Measurements from ENCODE around the gene PCSK2. TPM values are rescaled to one million over a fixed set of nuclear protein-coding genes. Genes with fewer than 3 reads are reported as not detected.

PCSK2 gene
- total RNA-seq, 1 experiment from 2014 or later, result not detected

GRCh38 chr20:17480696-17481095 lies 253.9 kb downstream of the PCSK2 start:
- H3K4me1 ChIP-seq (replicated peaks), result no peaks in the 10 kb centered on the region
- no peaks in the 10 kb centered on the region for H3K9me3 ChIP-seq (replicated peaks)
- peak in 1 of 2 experiments; percentile 30 for DNase-seq (ENCODE audit: low read depth in 1 of 2, low spot score in 2 of 2)
- no peak overlapping the region for H3K27ac ChIP-seq
- peaks cover 3% of the 10 kb centered on the region for H3K27me3 ChIP-seq (replicated peaks)
- no peaks in the 10 kb centered on the region for H3K36me3 ChIP-seq
- H3K4me3 ChIP-seq, result no peak overlapping the region

- no peaks in the 10 kb centered on the region for H3K9me3 ChIP-seq (replicated peaks)
Measured at GRCh38 chr20:17481661-17482060, 254.8 kb downstream of the PCSK2 start.

GRCh38 chr20:17482536-17482935 lies 255.7 kb downstream of the PCSK2 start:
- DNase-seq (ENCODE audit: low read depth in 1 of 2, low spot score in 2 of 2), result no peak
- H3K4me3 ChIP-seq, result no peak overlapping the region
- no peak overlapping the region for H3K27ac ChIP-seq
- H3K4me1 ChIP-seq (replicated peaks), result no peaks in the 10 kb centered on the region
- H3K9me3 ChIP-seq (replicated peaks), result no peaks in the 10 kb centered on the region
- no peaks in the 10 kb centered on the region; the same call in none of the 2 replicates for H3K27me3 ChIP-seq (replicated peaks)
- no peaks in the 10 kb centered on the region for H3K36me3 ChIP-seq

More at GRCh38 chr20:17481661-17482060, 254.8 kb downstream of the PCSK2 start:
- H3K36me3 ChIP-seq, result no peaks in the 10 kb centered on the region
- H3K27me3 ChIP-seq (replicated peaks), result no peaks in the 10 kb centered on the region; the same call in none of the 2 replicates
- H3K27ac ChIP-seq, result no peak overlapping the region
- no peak for DNase-seq (ENCODE audit: low read depth in 1 of 2, low spot score in 2 of 2)
- no peak overlapping the region for H3K4me3 ChIP-seq
- H3K4me1 ChIP-seq (replicated peaks), result no peaks in the 10 kb centered on the region

GRCh38 chr20:17485017-17485416 lies 258.2 kb downstream of the PCSK2 start:
- Histone ChIP-seq H3K4me1 (replicated peaks) (no peaks in the 10 kb centered on the region), H3K27me3 (replicated peaks) (no peaks in the 10 kb centered on the region; the same call in none of the 2 replicates), H3K36me3 (no peaks in the 10 kb centered on the region), H3K9me3 (replicated peaks) (no peaks in the 10 kb centered on the region), H3K4me3 (no peak overlapping the region), H3K27ac (no peak overlapping the region)
- peak in 1 of 2 experiments; percentile 22 for DNase-seq (ENCODE audit: low read depth in 1 of 2, low spot score in 2 of 2)

- Histone ChIP-seq H3K9me3 (replicated peaks) (no peaks in the 10 kb centered on the region), H3K4me1 (replicated peaks) (no peaks in the 10 kb centered on the region), H3K27me3 (replicated peaks) (no peaks in the 10 kb centered on the region; the same call in none of the 2 replicates), H3K4me3 (no peak overlapping the region), H3K36me3 (no peaks in the 10 kb centered on the region), H3K27ac (no peak overlapping the region)
- DNase-seq (ENCODE audit: low read depth in 1 of 2, low spot score in 2 of 2), result no peak
Measured at GRCh38 chr20:17488916-17489600, 262.2 kb downstream of the PCSK2 start.

GRCh38 chr20:17490501-17490900 lies 263.7 kb downstream of the PCSK2 start:
- no peaks in the 10 kb centered on the region; the same call in 1 of the 2 replicates for H3K27me3 ChIP-seq (replicated peaks)
- no peak for DNase-seq (ENCODE audit: low read depth in 1 of 2, low spot score in 2 of 2)
- H3K4me1 ChIP-seq (replicated peaks), result no peaks in the 10 kb centered on the region
- H3K9me3 ChIP-seq (replicated peaks), result no peaks in the 10 kb centered on the region
- H3K4me3 ChIP-seq, result no peak overlapping the region
- no peaks in the 10 kb centered on the region for H3K36me3 ChIP-seq
- H3K27ac ChIP-seq, result no peak overlapping the region

GRCh38 chr20:17491041-17491440 lies 264.2 kb downstream of the PCSK2 start:
- DNase-seq (ENCODE audit: low read depth in 1 of 2, low spot score in 2 of 2), result no peak
- Histone ChIP-seq H3K27me3 (replicated peaks) (no peaks in the 10 kb centered on the region; the same call in 1 of the 2 replicates), H3K27ac (no peak overlapping the region), H3K4me3 (no peak overlapping the region), H3K4me1 (replicated peaks) (no peaks in the 10 kb centered on the region), H3K9me3 (replicated peaks) (no peaks in the 10 kb centered on the region), H3K36me3 (no peaks in the 10 kb centered on the region)

- H3K36me3 ChIP-seq, result no peaks in the 10 kb centered on the region
- no peaks in the 10 kb centered on the region; the same call in 1 of the 2 replicates for H3K27me3 ChIP-seq (replicated peaks)
- H3K27ac ChIP-seq, result no peak overlapping the region
- no peak for DNase-seq (ENCODE audit: low read depth in 1 of 2, low spot score in 2 of 2)
- H3K9me3 ChIP-seq (replicated peaks), result no peaks in the 10 kb centered on the region
- no peaks in the 10 kb centered on the region for H3K4me1 ChIP-seq (replicated peaks)
- H3K4me3 ChIP-seq, result no peak overlapping the region
Measured at GRCh38 chr20:17491488-17491887, 264.6 kb downstream of the PCSK2 start.

GRCh38 chr20:17493173-17493572 lies 266.3 kb downstream of the PCSK2 start:
- no peak for DNase-seq (ENCODE audit: low read depth in 1 of 2, low spot score in 2 of 2)
- H3K4me3 ChIP-seq, result no peak overlapping the region
- no peaks in the 10 kb centered on the region for H3K9me3 ChIP-seq (replicated peaks)
- no peaks in the 10 kb centered on the region for H3K36me3 ChIP-seq
- H3K4me1 ChIP-seq (replicated peaks), result no peaks in the 10 kb centered on the region
- H3K27me3 ChIP-seq (replicated peaks), result no peaks in the 10 kb centered on the region
- no peak overlapping the region for H3K27ac ChIP-seq

GRCh38 chr20:17494201-17494600 lies 267.4 kb downstream of the PCSK2 start:
- Histone ChIP-seq H3K4me3 (no peak overlapping the region), H3K36me3 (no peaks in the 10 kb centered on the region), H3K9me3 (replicated peaks) (no peaks in the 10 kb centered on the region), H3K27me3 (replicated peaks) (no peaks in the 10 kb centered on the region), H3K27ac (no peak overlapping the region), H3K4me1 (replicated peaks) (no peaks in the 10 kb centered on the region)
- no peak for DNase-seq (ENCODE audit: low read depth in 1 of 2, low spot score in 2 of 2)

- H3K27ac ChIP-seq, result no peak overlapping the region
- peak in 1 of 2 experiments; percentile 16 for DNase-seq (ENCODE audit: low read depth in 1 of 2, low spot score in 2 of 2)
- H3K4me3 ChIP-seq, result no peak overlapping the region
- H3K27me3 ChIP-seq (replicated peaks), result no peaks in the 10 kb centered on the region
- H3K36me3 ChIP-seq, result no peaks in the 10 kb centered on the region
- H3K9me3 ChIP-seq (replicated peaks), result no peaks in the 10 kb centered on the region
- H3K4me1 ChIP-seq (replicated peaks), result no peaks in the 10 kb centered on the region
Measured at GRCh38 chr20:17495826-17496225, 269.0 kb downstream of the PCSK2 start.

- no peaks in the 10 kb centered on the region for H3K9me3 ChIP-seq (replicated peaks)
- no peaks in the 10 kb centered on the region for H3K36me3 ChIP-seq
- no peaks in the 10 kb centered on the region for H3K4me1 ChIP-seq (replicated peaks)
- H3K27ac ChIP-seq, result no peak overlapping the region
- peak in 1 of 2 experiments; percentile 3 for DNase-seq (ENCODE audit: low read depth in 1 of 2, low spot score in 2 of 2)
- no peaks in the 10 kb centered on the region for H3K27me3 ChIP-seq (replicated peaks)
- H3K4me3 ChIP-seq, result no peak overlapping the region
Measured at GRCh38 chr20:17497821-17498580, 271.2 kb downstream of the PCSK2 start.

- H3K27me3 ChIP-seq (replicated peaks), result no peaks in the 10 kb centered on the region
- H3K27ac ChIP-seq, result no peak overlapping the region
- no peaks in the 10 kb centered on the region for H3K4me1 ChIP-seq (replicated peaks)
- H3K9me3 ChIP-seq (replicated peaks), result no peaks in the 10 kb centered on the region
- DNase-seq (ENCODE audit: low read depth in 1 of 2, low spot score in 2 of 2), result no peak
- H3K4me3 ChIP-seq, result no peak overlapping the region
- no peaks in the 10 kb centered on the region for H3K36me3 ChIP-seq
Measured at GRCh38 chr20:17498641-17499040, 271.8 kb downstream of the PCSK2 start.

GRCh38 chr20:17499041-17499440 lies 272.2 kb downstream of the PCSK2 start:
- Histone ChIP-seq H3K4me3 (no peak overlapping the region), H3K27ac (no peak overlapping the region), H3K4me1 (replicated peaks) (no peaks in the 10 kb centered on the region), H3K27me3 (replicated peaks) (no peaks in the 10 kb centered on the region), H3K36me3 (no peaks in the 10 kb centered on the region), H3K9me3 (replicated peaks) (no peaks in the 10 kb centered on the region)
- peak in 1 of 2 experiments; percentile 18 for DNase-seq (ENCODE audit: low read depth in 1 of 2, low spot score in 2 of 2)

Measured in SJSA1 (cell line).